GM12872 (cell line): ENCODE measurements around the gene COG4.
A peak's percentile ranks its signal among the peaks of the same experiment; 100 is the strongest.

Source experiments
- CTCF ChIP-seq: IDR thresholded peaks from 3 replicates; pipeline ENCODE4 v1.5.1; 2011; ENCODE audit warnings: low read depth, mild to moderate bottlenecking, low read length, moderate library complexity; ENCODE audit not compliant: insufficient read depth

The COG4 gene

DNA sequence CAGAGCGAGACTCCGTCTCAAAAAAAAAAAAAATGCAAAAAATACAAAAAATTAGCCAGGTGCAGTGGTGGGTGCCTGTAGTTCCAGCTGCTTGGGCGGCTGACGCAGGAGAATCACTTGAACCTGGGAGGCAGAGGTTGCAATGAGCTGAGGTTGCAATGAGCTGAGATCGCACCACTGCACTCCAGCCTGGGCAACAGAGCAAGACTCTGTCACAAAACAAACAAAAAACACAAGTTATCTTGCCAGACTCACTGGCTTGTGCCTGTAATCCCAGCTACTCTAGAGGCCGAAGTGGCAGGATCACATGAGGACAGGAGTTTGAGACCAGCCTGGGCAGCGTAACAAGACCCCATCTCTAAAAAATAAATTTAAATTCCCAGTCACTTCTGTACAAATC is 81.0 kb downstream of the COG4 start:
- TF ChIP-seq CTCF = no peak

DNA sequence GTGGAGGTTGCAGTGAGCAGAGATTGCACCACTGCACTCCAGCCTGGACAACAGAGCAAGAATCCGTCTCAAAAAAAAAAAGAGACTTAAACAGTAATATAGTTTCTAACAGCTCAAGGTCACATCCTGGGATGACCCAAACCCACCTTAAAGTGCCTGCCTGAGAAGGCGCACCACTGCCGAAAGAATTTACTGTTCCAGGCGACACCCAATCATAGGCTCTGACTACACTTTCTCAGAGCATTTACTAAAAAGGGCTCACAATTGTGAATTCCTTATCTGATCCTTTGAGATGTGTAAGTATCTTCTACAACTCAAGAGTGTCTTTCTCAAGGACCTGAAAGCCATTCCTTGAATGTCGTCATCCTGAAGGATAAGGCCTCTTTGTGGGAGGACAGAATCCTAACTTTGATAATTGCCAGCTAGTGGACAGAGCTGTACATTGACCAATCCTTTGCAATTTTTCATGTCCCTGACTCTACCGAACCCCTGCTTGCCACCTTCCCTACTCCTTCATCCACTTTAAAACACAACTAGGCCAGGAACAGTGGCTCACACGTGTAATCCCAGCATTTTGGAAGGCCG is 81.9 kb downstream of the COG4 start:
- no peak for TF ChIP-seq CTCF

- TF ChIP-seq CTCF = no peak
Observed at GRCh38 chr16:70440009-70440692, 83.2 kb downstream of the COG4 start.

- TF ChIP-seq CTCF = 0 out of 3 replicates have a peak, but pooled peaks have one; percentile 6
Observed at GRCh38 chr16:70438969-70439862, 84.1 kb downstream of the COG4 start, which contains the start of gene ST3GAL2. ST3GAL2 (minus strand) TSS chr16:70439100; CDS start chr16:70398530, 40,570 bp downstream.

DNA sequence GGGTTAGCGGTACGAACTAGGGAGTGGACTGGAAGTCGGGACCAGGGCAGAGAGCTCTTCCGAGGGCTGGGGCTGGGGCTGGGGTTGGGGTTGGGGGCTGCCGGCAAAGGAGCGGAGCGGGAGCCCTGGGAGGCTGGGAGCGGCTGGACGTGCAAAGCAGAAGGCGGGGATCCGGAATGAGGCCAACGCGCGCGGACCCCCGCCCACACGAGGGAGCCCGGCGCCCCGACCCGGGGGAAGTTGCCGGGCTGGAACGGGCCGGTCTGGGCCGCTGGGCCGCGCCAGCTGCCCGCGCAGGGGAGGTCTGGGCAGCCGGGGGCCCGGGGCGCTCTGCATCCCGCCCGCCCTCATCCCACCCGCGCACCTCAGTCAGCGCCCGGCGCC is 84.8 kb downstream of the COG4 start:
- TF ChIP-seq CTCF = no peak

DNA sequence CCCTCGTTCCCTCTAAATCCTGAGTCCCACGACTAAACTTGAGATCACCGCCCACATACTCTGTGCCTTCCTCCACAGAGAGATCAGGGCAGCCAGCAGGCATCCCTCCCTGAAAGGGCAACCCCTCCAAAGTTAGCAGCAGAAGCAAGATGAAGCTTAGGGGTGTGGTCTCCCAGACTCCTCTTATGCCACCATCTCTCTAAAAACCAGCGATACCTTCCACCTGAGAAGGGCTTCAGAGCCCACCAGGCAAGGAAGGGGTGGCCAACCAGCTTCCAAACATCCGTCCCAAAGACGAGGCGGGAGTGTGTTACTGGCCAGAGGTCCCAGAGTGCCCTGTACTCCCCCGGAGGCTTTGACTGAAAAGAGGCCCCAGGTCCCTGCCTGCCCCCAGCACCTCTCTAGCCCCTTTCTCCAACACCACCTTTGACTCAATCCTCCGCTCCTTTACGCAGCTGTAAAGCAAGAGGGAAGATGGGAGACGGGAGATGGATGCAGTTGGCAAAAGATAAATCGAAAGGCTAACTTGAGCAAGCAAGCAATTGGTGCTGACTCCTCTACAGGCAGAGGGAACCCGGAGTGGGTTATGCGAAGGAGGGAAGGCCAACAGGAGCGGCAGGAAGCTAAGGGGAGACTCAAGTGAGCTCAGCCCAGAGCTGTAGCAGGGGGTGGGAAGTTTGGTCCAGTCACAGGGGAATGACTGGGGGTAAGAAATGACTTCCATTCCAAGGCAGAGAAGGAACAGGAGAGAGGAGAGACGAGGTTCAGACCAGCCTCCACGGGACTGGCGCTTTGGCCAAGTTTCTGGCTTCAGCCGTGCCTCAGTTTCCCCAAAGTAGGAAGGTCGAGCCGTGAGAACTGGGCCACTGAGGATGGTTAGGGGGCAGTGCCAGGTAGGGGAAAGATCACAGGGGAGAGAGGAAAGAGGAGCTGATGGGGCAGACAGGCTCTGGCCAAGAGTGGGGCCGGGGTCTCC is 85.5 kb downstream of the COG4 start:
- no peak for TF ChIP-seq CTCF
